WTC11 (cell line): Measurements from ENCODE around the gene BRMS1L. TPM values are rescaled to one million over a fixed set of nuclear protein-coding genes. Genes with fewer than 3 reads are reported as not detected.

Experiments
- ATAC-seq: fragments of 200-7000 bp; cut with Tn5 transposase; 2 replicates; pipeline ENCODE4 v1.10.0; 2021; ENCODE audit warnings: mild to moderate bottlenecking, moderate library complexity
- CTCF ChIA-PET: fragments of 300-600 bp; sonication (Branson Sonifier 250); formaldehyde crosslinking; loops from one replicate; lab custom pipeline; 2021; ENCODE audit warnings: antibody characterized with exemption; lab: Charles Lee
- POLR2A ChIA-PET: fragments of 350-600 bp; sonication (Branson Sonifier 250); formaldehyde crosslinking; loops from one replicate; lab custom pipeline; 2021; ENCODE audit warnings: antibody characterized with exemption; lab: Charles Lee
- DNase-seq: peaks from one replicate; pipeline ENCODE4 v3.0.0; 2021; ENCODE audit warnings: low spot score
- H3K27ac Mint-ChIP-seq: 2 replicates; pipeline ENCODE4 v1.8.0; 2021; ENCODE audit warnings: mixed read lengths
- H3K27me3 Mint-ChIP-seq: 2 replicates; pipeline ENCODE4 v1.8.0; 2021; ENCODE audit warnings: low read depth, mild to moderate bottlenecking, moderate library complexity, mixed read lengths
- H3K36me3 Mint-ChIP-seq: 2 replicates; pipeline ENCODE4 v1.8.0; 2021; ENCODE audit warnings: mixed read lengths
- H3K4me1 Mint-ChIP-seq: 2 replicates; pipeline ENCODE4 v1.8.0; 2022; ENCODE audit warnings: mixed read lengths
- H3K4me3 Mint-ChIP-seq: 2 replicates; pipeline ENCODE4 v1.8.0; 2021; ENCODE audit warnings: mild to moderate bottlenecking, moderate library complexity, mixed read lengths
- H3K9me3 Mint-ChIP-seq: 2 replicates; pipeline ENCODE4 v1.8.0; 2021; ENCODE audit warnings: mixed read lengths
- AFF4 ChIP-seq: sonication (generic); formaldehyde crosslinking; IDR thresholded peaks from 2 replicates; pipeline ENCODE4 v1.8.1; 2023; ENCODE audit warnings: mild to moderate bottlenecking, missing genetic modification reagents, borderline replicate concordance
- ATF1 ChIP-seq: sonication (generic); formaldehyde crosslinking; IDR thresholded peaks from 2 replicates; pipeline ENCODE4 v1.8.1; 2023; ENCODE audit warnings: mild to moderate bottlenecking, moderate library complexity, missing genetic modification reagents
- CDX4 ChIP-seq: fragments of 250-450 bp; sonication (Bioruptor Pico); IDR thresholded peaks from 2 replicates; pipeline ENCODE4 v1.9.0; 2021; ENCODE audit warnings: moderate library complexity, mild to moderate bottlenecking, inconsistent platforms, borderline replicate concordance
- CREM ChIP-seq: sonication (generic); formaldehyde crosslinking; IDR thresholded peaks from 2 replicates; pipeline ENCODE4 v1.8.1; 2022; ENCODE audit warnings: mild to moderate bottlenecking, missing genetic modification reagents, moderate library complexity
- ERG ChIP-seq: fragments of 250-450 bp; sonication (Bioruptor Pico); IDR thresholded peaks from 2 replicates; pipeline ENCODE4 v1.8.0; 2021; ENCODE audit warnings: mild to moderate bottlenecking
- ESRRA ChIP-seq: sonication (generic); formaldehyde crosslinking; IDR thresholded peaks from 2 replicates; pipeline ENCODE4 v1.8.1; 2022; ENCODE audit warnings: mild to moderate bottlenecking, missing genetic modification reagents, borderline replicate concordance
- FOXK1 ChIP-seq: sonication (generic); formaldehyde crosslinking; IDR thresholded peaks from 2 replicates; pipeline ENCODE4 v1.8.0; 2022; ENCODE audit warnings: mild to moderate bottlenecking, moderate library complexity, missing genetic modification reagents
- JUN ChIP-seq: sonication (generic); formaldehyde crosslinking; IDR thresholded peaks from 2 replicates; pipeline ENCODE4 v1.8.0; 2023; ENCODE audit warnings: mild to moderate bottlenecking, missing genetic modification reagents
- KAT7 ChIP-seq: sonication (generic); formaldehyde crosslinking; IDR thresholded peaks from 2 replicates; pipeline ENCODE4 v1.8.1; 2023; ENCODE audit warnings: missing genetic modification reagents, mild to moderate bottlenecking, borderline replicate concordance
- NFATC4 ChIP-seq: fragments of 250-450 bp; sonication (Bioruptor Pico); IDR thresholded peaks from 2 replicates; pipeline ENCODE4 v1.9.0; 2021; ENCODE audit warnings: mild to moderate bottlenecking
- NR3C1 ChIP-seq: sonication (generic); formaldehyde crosslinking; conservative IDR thresholded peaks from 2 replicates; pipeline ENCODE4 v1.8.1; 2023; ENCODE audit warnings: low read depth, mild to moderate bottlenecking, missing genetic modification reagents
- OVOL2 ChIP-seq: fragments of 250-450 bp; sonication (Bioruptor Pico); IDR thresholded peaks from 2 replicates; pipeline ENCODE4 v1.9.0; 2021; ENCODE audit warnings: mild to moderate bottlenecking, borderline replicate concordance
- RORB ChIP-seq: fragments of 250-450 bp; sonication (Bioruptor Pico); IDR thresholded peaks from 2 replicates; pipeline ENCODE4 v1.9.0; 2021; ENCODE audit warnings: mild to moderate bottlenecking
- SMAD3 ChIP-seq: sonication (generic); formaldehyde crosslinking; IDR thresholded peaks from 2 replicates; pipeline ENCODE4 v1.8.0; 2022; ENCODE audit warnings: missing genetic modification reagents, mild to moderate bottlenecking, borderline replicate concordance
- SOX15 ChIP-seq: fragments of 250-450 bp; sonication (Bioruptor Pico); IDR thresholded peaks from 2 replicates; pipeline ENCODE4 v1.9.0; 2021; ENCODE audit warnings: mild to moderate bottlenecking
- STAT6 ChIP-seq: sonication (generic); formaldehyde crosslinking; conservative IDR thresholded peaks from 2 replicates; pipeline ENCODE4 v1.8.1; 2023; ENCODE audit warnings: mild to moderate bottlenecking, low read depth, missing genetic modification reagents, moderate library complexity
- TCF7 ChIP-seq: sonication (generic); formaldehyde crosslinking; IDR thresholded peaks from 2 replicates; pipeline ENCODE4 v1.8.0; 2022; ENCODE audit warnings: mild to moderate bottlenecking, low read depth, missing genetic modification reagents, moderate library complexity
- TEAD1 ChIP-seq: sonication (generic); formaldehyde crosslinking; IDR thresholded peaks from 2 replicates; pipeline ENCODE4 v1.8.0; 2022; ENCODE audit warnings: mild to moderate bottlenecking, missing genetic modification reagents
- USF1 ChIP-seq: sonication (generic); formaldehyde crosslinking; IDR thresholded peaks from 2 replicates; pipeline ENCODE4 v1.8.0; 2022; ENCODE audit warnings: mild to moderate bottlenecking, missing genetic modification reagents
- ZNF121 ChIP-seq: sonication (generic); formaldehyde crosslinking; IDR thresholded peaks from 2 replicates; pipeline ENCODE4 v1.8.0; 2023; ENCODE audit warnings: missing genetic modification reagents
- ZNF219 ChIP-seq: sonication (generic); formaldehyde crosslinking; IDR thresholded peaks from 2 replicates; pipeline ENCODE4 v1.8.0; 2023; ENCODE audit warnings: missing genetic modification reagents, mild to moderate bottlenecking, borderline replicate concordance
- ZNF317 ChIP-seq: sonication (generic); formaldehyde crosslinking; IDR thresholded peaks from 2 replicates; pipeline ENCODE4 v1.8.1; 2023; ENCODE audit warnings: low read depth, mild to moderate bottlenecking, moderate library complexity, missing genetic modification reagents, borderline replicate concordance
- ZNF396 ChIP-seq: fragments of 250-450 bp; sonication (Bioruptor Pico); IDR thresholded peaks from 2 replicates; pipeline ENCODE4 v1.8.0; 2021; ENCODE audit warnings: mild to moderate bottlenecking, moderate library complexity, borderline replicate concordance
- ZNF423 ChIP-seq: fragments of 250-450 bp; sonication (Bioruptor Pico); IDR thresholded peaks from 2 replicates; pipeline ENCODE4 v2.1.2; 2022; ENCODE audit warnings: mild to moderate bottlenecking, moderate library complexity
- total RNA-seq: library from RNA; stranded (reverse); gene quantifications from 3 replicates; pipeline ENCODE4 v1.2.3, GENCODE V29; 2021

BRMS1L gene
- total RNA-seq, 1 experiment from 2014 or later: 12.1 TPM

GRCh38 chr14:35910191-35910590, 84.1 kb downstream of the BRMS1L start:
- H3K27ac Mint-ChIP-seq: no peak overlapping the region
- no peak for DNase-seq
- H3K36me3 Mint-ChIP-seq: no peaks in the 10 kb centered on the region
- H3K4me3 Mint-ChIP-seq: no peak overlapping the region
- TF ChIP-seq KAT7 (CRISPR knock-in tag) (no peak), ATF1 (no peak), ERG (CRISPR knock-in tag) (no peak), CREM (CRISPR knock-in tag) (no peak), TEAD1 (CRISPR knock-in tag) (no peak), ZNF219 (CRISPR knock-in tag) (no peak), SOX15 (no peak), ZNF317 (CRISPR knock-in tag) (no peak), TCF7 (CRISPR knock-in tag) (no peak), ZNF121 (no peak)
- no peaks in the 10 kb centered on the region for H3K9me3 Mint-ChIP-seq
- H3K27me3 Mint-ChIP-seq: no peaks in the 10 kb centered on the region; the same call in 1 of the 2 replicates
- POLR2A ChIA-PET: no interaction called here
- CTCF ChIA-PET: interaction anchor here (1.3 kb wide), 1 partner anchor 34 kb away, joined by 5 read pairs; no protein-coding TSS in a partner anchor
- ATAC-seq: no peak
- H3K4me1 Mint-ChIP-seq: no peaks in the 10 kb centered on the region

- TF ChIP-seq AFF4 (CRISPR knock-in tag) (no peak), SMAD3 (CRISPR knock-in tag) (no peak), ESRRA (no peak), NR3C1 (CRISPR knock-in tag) (no peak), FOXK1 (CRISPR knock-in tag) (no peak), NFATC4 (CRISPR knock-in tag) (no peak)
- TF ChIP-seq, all 79 proteins: peak for 0
- Mint-ChIP-seq H3K4me3 (no peak overlapping the region), H3K27ac (no peak overlapping the region), H3K36me3 (no peaks in the 10 kb centered on the region), H3K4me1 (no peaks in the 10 kb centered on the region), H3K9me3 (no peaks in the 10 kb centered on the region), H3K27me3 (no peaks in the 10 kb centered on the region; the same call in 1 of the 2 replicates)
- POLR2A ChIA-PET: no interaction called here
- CTCF ChIA-PET: interaction anchor here (1.3 kb wide), 1 partner anchor 33 kb away, joined by 5 read pairs; no protein-coding TSS in a partner anchor
- ATAC-seq (no peak), DNase-seq (no peak)
Observed at GRCh38 chr14:35911097-35911496, 85.0 kb downstream of the BRMS1L start.

- Mint-ChIP-seq H3K36me3 (no peaks in the 10 kb centered on the region), H3K27ac (no peak overlapping the region), H3K27me3 (no peaks in the 10 kb centered on the region; the same call in 1 of the 2 replicates), H3K9me3 (peaks cover 4% of the 10 kb centered on the region), H3K4me3 (no peak overlapping the region), H3K4me1 (no peaks in the 10 kb centered on the region)
- DNase-seq: no peak
- ATAC-seq: no peak
- ChIA-PET POLR2A (no interaction called here), CTCF (no interaction called here)
- TF ChIP-seq STAT6: no peak
- no peak for TF ChIP-seq ERG (CRISPR knock-in tag)
- no peak for TF ChIP-seq CDX4 (CRISPR knock-in tag)
- TF ChIP-seq OVOL2 (CRISPR knock-in tag): no peak
- TF ChIP-seq USF1: no peak
- no peak for TF ChIP-seq RORB (CRISPR knock-in tag)
- TF ChIP-seq ZNF423 (CRISPR knock-in tag): no peak
- no peak for TF ChIP-seq ZNF396 (CRISPR knock-in tag)
- no peak for TF ChIP-seq JUN (CRISPR knock-in tag)
Observed at GRCh38 chr14:35915185-35915584, 89.0 kb downstream of the BRMS1L start.
